ENCODE measurements around the gene SYT7. TPM values are rescaled to one million over a fixed set of nuclear protein-coding genes. Genes with fewer than 3 reads are reported as not detected.

SYT7 gene
- total and polyA plus RNA-seq, 10 of the 15 experiments (the other 5 are each of a cell fraction or from before 2014, with no cell fraction given) = not detected

DNA sequence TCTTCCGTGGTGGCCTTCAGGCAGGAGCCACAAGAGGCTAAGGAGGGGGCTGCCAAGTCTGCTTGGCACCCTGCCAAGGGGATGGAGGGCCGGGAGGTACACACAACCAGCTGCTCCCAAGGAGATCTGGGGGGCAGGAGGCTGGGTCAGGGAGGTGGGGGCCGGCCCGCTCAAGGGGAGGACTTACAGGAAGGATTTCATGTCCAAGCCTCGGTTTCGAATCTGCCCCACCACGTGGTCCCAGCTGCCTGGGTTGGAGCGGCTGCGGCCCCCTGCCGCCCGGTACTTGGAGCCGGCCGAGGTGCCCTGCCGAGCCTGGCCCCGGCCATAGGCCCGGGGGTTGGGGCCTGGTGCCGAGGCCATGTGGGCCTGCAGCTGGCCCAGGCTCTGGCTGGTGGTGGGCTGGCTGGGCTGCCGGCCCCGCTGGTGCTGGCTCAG, 38.8 kb downstream of the SYT7 start:
- no peak for DNase-seq (ENCODE audit: low read depth, low spot score)
- H3K36me3 ChIP-seq (ENCODE audit: control insufficient read depth in 2 of 2, insufficient read depth in 2 of 2, low read length in 1 of 2) = no peaks in the 10 kb centered on the region
- no peaks in the 10 kb centered on the region for H3K79me2 ChIP-seq (ENCODE audit: control insufficient read depth, insufficient read depth, low read length)
- H3K4me2 ChIP-seq (ENCODE audit: control insufficient read depth, insufficient read depth) = no peak overlapping the region
- H2AFZ ChIP-seq (ENCODE audit: control insufficient read depth, low read depth, low read length) = no peak overlapping the region
- POLR2A ChIA-PET = no interaction called here
- no peaks in the 10 kb centered on the region for H4K20me1 ChIP-seq (ENCODE audit: control insufficient read depth, insufficient read depth)
- ATAC-seq = no peak
- RAD21 ChIA-PET (ENCODE audit: unreplicated experiment) = no interaction called here
- intact Hi-C loops (cut with micrococcal nuclease; ENCODE audit: unreplicated experiment) = no loop called here
- H3K4me1 ChIP-seq (ENCODE audit: control insufficient read depth, insufficient read depth, low read length) = no peaks in the 10 kb centered on the region
- SMC1A ChIA-PET (ENCODE audit: uncharacterized antibody, unreplicated experiment) = no interaction called here
- no TSS peak for BruUV-seq (replicated peaks)
- in situ Hi-C loops (cut with MboI) = no loop called here
- no peaks in the 10 kb centered on the region; the same call in 2 of the 3 replicates for H3K9me3 ChIP-seq (replicated peaks; ENCODE audit: control insufficient read depth, insufficient read depth, low read length)
- FAIRE-seq = no peak
- CTCF ChIA-PET = no interaction called here
- no peak overlapping the region for H3K4me3 ChIP-seq
- no peak for TF ChIP-seq NFIC (IDR thresholded peaks at IDR 0.05; ENCODE audit: low read depth, low read length)
- no peak for TF ChIP-seq NBN (IDR thresholded peaks at IDR 0.05)
- TF ChIP-seq ZBTB40 (IDR thresholded peaks at IDR 0.05; ENCODE audit: borderline replicate concordance) = no peak
- no peak for TF ChIP-seq USF2 (IDR thresholded peaks at IDR 0.05; ENCODE audit: borderline replicate concordance, low read depth, low read length)
- TF ChIP-seq ASH2L (IDR thresholded peaks at IDR 0.05; ENCODE audit: borderline replicate concordance, low read depth) = no peak
- TF ChIP-seq CHD4 (IDR thresholded peaks at IDR 0.05) = no peak
- TF ChIP-seq SMC3 (IDR thresholded peaks at IDR 0.05; ENCODE audit: borderline replicate concordance, low read length) = no peak
- TF ChIP-seq ZBED1 (IDR thresholded peaks at IDR 0.05; ENCODE audit: borderline replicate concordance) = no peak
- TF ChIP-seq NR2C1 (IDR thresholded peaks at IDR 0.05) = no peak
- no peak for TF ChIP-seq ZZZ3 (IDR thresholded peaks at IDR 0.05; ENCODE audit: control insufficient read depth, insufficient read length, low read depth)
- H3K9ac ChIP-seq (ENCODE audit: control insufficient read depth, insufficient read depth, low read length) = no peak overlapping the region
- WGBS (ENCODE audit: insufficient coverage, insufficient replicate concordance, low lambda C conversion rate, missing lambda C conversion rate) = 45% methylated on average over 19 of the region's 19 CpGs
- H3K27me3 ChIP-seq (replicated peaks in 1 of 2; ENCODE audit: control insufficient read depth in 2 of 2, insufficient read depth in 2 of 2, low read length in 1 of 2) = no peaks in the 10 kb centered on the region; a peak in 2 of 4 replicates
- no peak overlapping the region for H3K27ac ChIP-seq (ENCODE audit: control insufficient read depth, insufficient read depth)

Data from GM12878 (cell line).